WTC11 (cell line): Measurements from ENCODE around the gene SH3BP2.

Experiments
- ATF3 ChIP-seq: sonication (generic); formaldehyde crosslinking; conservative IDR thresholded peaks from 2 replicates; pipeline ENCODE4 v1.8.1; 2022; ENCODE audit warnings: mild to moderate bottlenecking, missing genetic modification reagents
- ELF4 ChIP-seq: sonication (generic); formaldehyde crosslinking; IDR thresholded peaks from 2 replicates; pipeline ENCODE4 v1.8.1; 2022; ENCODE audit warnings: low read depth, mild to moderate bottlenecking, moderate library complexity, missing genetic modification reagents
- ESRRA ChIP-seq: sonication (generic); formaldehyde crosslinking; IDR thresholded peaks from 2 replicates; pipeline ENCODE4 v1.8.1; 2022; ENCODE audit warnings: mild to moderate bottlenecking, missing genetic modification reagents, borderline replicate concordance
- FOXP1 ChIP-seq: sonication (generic); formaldehyde crosslinking; IDR thresholded peaks from 2 replicates; pipeline ENCODE4 v1.8.0; 2022; ENCODE audit warnings: missing genetic modification reagents, mild to moderate bottlenecking, moderate library complexity, borderline replicate concordance
- NFYB ChIP-seq: sonication (generic); formaldehyde crosslinking; conservative IDR thresholded peaks from 2 replicates; pipeline ENCODE4 v1.8.0; 2022; ENCODE audit warnings: low read depth, missing genetic modification reagents
- PRRX2 ChIP-seq: fragments of 250-450 bp; sonication (Bioruptor Pico); IDR thresholded peaks from 2 replicates; pipeline ENCODE4 v1.8.0; 2021; ENCODE audit warnings: mild to moderate bottlenecking
- SMAD3 ChIP-seq: sonication (generic); formaldehyde crosslinking; IDR thresholded peaks from 2 replicates; pipeline ENCODE4 v1.8.0; 2022; ENCODE audit warnings: missing genetic modification reagents, mild to moderate bottlenecking, borderline replicate concordance
- TF ChIP-seq, protein P1 (sequence below): sonication (generic); formaldehyde crosslinking; IDR thresholded peaks from 2 replicates; pipeline ENCODE4 v1.8.1; 2022; ENCODE audit warnings: mild to moderate bottlenecking, moderate library complexity, missing genetic modification reagents
- TF ChIP-seq, protein P2 (sequence below): fragments of 200-600 bp; IDR thresholded peaks from 2 replicates; pipeline ENCODE4 v1.8.0; 2022; ENCODE audit warnings: antibody characterized with exemption
- TF ChIP-seq, protein P3 (sequence below): fragments of 250-450 bp; sonication (Bioruptor Pico); IDR thresholded peaks from 2 replicates; pipeline ENCODE4 v2.1.2; 2022; ENCODE audit warnings: mild to moderate bottlenecking, moderate library complexity
- TF ChIP-seq, protein P4 (sequence below): fragments of 250-450 bp; sonication (Bioruptor Pico); conservative IDR thresholded peaks from 2 replicates; pipeline ENCODE4 v1.9.0; 2021; ENCODE audit warnings: mild to moderate bottlenecking
- TF ChIP-seq, protein P5 (sequence below): sonication (generic); formaldehyde crosslinking; IDR thresholded peaks from 2 replicates; pipeline ENCODE4 v1.8.0; 2022; ENCODE audit warnings: mild to moderate bottlenecking, missing genetic modification reagents

- TF ChIP-seq, protein P1, sequence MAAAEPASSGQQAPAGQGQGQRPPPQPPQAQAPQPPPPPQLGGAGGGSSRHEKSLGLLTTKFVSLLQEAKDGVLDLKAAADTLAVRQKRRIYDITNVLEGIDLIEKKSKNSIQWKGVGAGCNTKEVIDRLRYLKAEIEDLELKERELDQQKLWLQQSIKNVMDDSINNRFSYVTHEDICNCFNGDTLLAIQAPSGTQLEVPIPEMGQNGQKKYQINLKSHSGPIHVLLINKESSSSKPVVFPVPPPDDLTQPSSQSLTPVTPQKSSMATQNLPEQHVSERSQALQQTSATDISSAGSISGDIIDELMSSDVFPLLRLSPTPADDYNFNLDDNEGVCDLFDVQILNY (CRISPR knock-in tag) = no peak
- TF ChIP-seq, protein P2, sequence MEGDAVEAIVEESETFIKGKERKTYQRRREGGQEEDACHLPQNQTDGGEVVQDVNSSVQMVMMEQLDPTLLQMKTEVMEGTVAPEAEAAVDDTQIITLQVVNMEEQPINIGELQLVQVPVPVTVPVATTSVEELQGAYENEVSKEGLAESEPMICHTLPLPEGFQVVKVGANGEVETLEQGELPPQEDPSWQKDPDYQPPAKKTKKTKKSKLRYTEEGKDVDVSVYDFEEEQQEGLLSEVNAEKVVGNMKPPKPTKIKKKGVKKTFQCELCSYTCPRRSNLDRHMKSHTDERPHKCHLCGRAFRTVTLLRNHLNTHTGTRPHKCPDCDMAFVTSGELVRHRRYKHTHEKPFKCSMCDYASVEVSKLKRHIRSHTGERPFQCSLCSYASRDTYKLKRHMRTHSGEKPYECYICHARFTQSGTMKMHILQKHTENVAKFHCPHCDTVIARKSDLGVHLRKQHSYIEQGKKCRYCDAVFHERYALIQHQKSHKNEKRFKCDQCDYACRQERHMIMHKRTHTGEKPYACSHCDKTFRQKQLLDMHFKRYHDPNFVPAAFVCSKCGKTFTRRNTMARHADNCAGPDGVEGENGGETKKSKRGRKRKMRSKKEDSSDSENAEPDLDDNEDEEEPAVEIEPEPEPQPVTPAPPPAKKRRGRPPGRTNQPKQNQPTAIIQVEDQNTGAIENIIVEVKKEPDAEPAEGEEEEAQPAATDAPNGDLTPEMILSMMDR = no peak
- TF ChIP-seq, protein P3, sequence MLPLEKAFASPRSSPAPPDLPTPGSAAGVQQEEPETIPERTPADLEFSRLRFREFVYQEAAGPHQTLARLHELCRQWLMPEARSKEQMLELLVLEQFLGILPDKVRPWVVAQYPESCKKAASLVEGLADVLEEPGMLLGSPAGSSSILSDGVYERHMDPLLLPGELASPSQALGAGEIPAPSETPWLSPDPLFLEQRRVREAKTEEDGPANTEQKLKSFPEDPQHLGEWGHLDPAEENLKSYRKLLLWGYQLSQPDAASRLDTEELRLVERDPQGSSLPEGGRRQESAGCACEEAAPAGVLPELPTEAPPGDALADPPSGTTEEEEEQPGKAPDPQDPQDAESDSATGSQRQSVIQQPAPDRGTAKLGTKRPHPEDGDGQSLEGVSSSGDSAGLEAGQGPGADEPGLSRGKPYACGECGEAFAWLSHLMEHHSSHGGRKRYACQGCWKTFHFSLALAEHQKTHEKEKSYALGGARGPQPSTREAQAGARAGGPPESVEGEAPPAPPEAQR (CRISPR knock-in tag) = no peak
- no peak for TF ChIP-seq ESRRA (CRISPR knock-in tag)
- no peak for TF ChIP-seq SMAD3 (CRISPR knock-in tag)
- no peak for TF ChIP-seq ATF3 (CRISPR knock-in tag)
- TF ChIP-seq NFYB (CRISPR knock-in tag) = no peak
- TF ChIP-seq, protein P4, sequence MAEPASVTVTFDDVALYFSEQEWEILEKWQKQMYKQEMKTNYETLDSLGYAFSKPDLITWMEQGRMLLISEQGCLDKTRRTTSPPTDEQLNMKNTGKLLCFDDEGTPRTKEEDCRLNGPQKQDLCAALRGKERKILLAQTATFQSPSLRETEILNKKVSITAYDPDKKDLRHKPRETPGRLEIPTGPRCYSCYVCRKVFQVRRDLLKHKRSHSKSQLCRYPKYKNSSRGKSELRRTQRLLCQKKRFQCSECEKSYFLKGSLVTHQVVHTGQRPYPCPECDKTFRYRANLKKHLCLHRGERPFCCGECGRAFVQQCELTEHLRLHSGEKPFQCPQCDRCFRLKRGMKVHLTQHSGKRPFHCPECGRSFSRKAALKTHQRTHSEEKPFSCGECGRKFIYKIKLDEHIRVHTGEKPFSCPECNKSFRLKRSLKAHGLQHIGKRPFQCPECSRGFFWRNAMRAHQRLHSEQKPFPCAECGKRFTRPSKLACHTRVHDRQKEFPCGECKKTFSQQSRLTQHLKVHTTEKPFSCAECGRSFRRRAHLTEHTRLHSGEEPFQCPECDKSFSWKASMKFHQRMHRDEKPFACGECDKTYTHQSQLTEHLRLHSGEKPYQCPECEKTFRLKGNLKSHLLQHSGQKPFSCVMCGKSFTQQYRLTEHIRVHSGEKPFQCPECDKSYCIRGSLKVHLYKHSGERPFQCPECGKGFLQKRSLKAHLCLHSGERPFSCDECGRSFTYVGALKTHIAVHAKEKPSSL (CRISPR knock-in tag) = no peak
- TF ChIP-seq PRRX2 (CRISPR knock-in tag) = no peak
- no peak for TF ChIP-seq FOXP1 (CRISPR knock-in tag)
- TF ChIP-seq ELF4 (CRISPR knock-in tag) = no peak
- TF ChIP-seq, protein P5, sequence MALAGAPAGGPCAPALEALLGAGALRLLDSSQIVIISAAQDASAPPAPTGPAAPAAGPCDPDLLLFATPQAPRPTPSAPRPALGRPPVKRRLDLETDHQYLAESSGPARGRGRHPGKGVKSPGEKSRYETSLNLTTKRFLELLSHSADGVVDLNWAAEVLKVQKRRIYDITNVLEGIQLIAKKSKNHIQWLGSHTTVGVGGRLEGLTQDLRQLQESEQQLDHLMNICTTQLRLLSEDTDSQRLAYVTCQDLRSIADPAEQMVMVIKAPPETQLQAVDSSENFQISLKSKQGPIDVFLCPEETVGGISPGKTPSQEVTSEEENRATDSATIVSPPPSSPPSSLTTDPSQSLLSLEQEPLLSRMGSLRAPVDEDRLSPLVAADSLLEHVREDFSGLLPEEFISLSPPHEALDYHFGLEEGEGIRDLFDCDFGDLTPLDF = no peak
Measured at GRCh38 chr4:2861631-2862436, 68.9 kb downstream of the SH3BP2 start.
